ENCODE data around the gene MGAT4A.

The MGAT4A gene

GRCh38 chr2:98589489-98589888 is 141.4 kb downstream of the MGAT4A start:
- H3K9ac ChIP-seq (ENCODE audit: low read length), result no peak overlapping the region
- no peak for DNase-seq
- 0 out of 2 replicates have a peak, but pooled peaks cover 25% of the 10 kb centered on the region for H3K36me3 ChIP-seq (replicated peaks; ENCODE audit: insufficient read depth, low read length)
- H3K9me3 ChIP-seq (replicated peaks; ENCODE audit: insufficient read depth, low read length), result no peaks in the 10 kb centered on the region
- H3K27ac ChIP-seq (ENCODE audit: low read length), result no peak overlapping the region
- H3K4me3 ChIP-seq (ENCODE audit: low read length), result no peak overlapping the region
- no peak overlapping the region for H3K4me2 ChIP-seq (ENCODE audit: low read depth, low read length)
- H3K4me1 ChIP-seq (ENCODE audit: low read length), result no peaks in the 10 kb centered on the region
- H2AFZ ChIP-seq (ENCODE audit: low read length), result no peak overlapping the region
- H3K79me2 ChIP-seq (ENCODE audit: low read length), result 0 out of 2 replicates have a peak, but pooled peaks cover 3% of the 10 kb centered on the region
- H4K20me1 ChIP-seq (ENCODE audit: insufficient read depth, low read length), result no peaks in the 10 kb centered on the region
- 0 out of 2 replicates have a peak, but pooled peaks cover 8% of the 10 kb centered on the region for H3F3A ChIP-seq (ENCODE audit: insufficient read depth, low read length)
- no peak for TF ChIP-seq EZH2phosphoT487 (IDR thresholded peaks at IDR 0.05; ENCODE audit: low read length)
- TF ChIP-seq EZH2 (optimal IDR thresholded peaks at IDR 0.05; ENCODE audit: low read depth, low read length), result no peak
- TF ChIP-seq, protein P1, sequence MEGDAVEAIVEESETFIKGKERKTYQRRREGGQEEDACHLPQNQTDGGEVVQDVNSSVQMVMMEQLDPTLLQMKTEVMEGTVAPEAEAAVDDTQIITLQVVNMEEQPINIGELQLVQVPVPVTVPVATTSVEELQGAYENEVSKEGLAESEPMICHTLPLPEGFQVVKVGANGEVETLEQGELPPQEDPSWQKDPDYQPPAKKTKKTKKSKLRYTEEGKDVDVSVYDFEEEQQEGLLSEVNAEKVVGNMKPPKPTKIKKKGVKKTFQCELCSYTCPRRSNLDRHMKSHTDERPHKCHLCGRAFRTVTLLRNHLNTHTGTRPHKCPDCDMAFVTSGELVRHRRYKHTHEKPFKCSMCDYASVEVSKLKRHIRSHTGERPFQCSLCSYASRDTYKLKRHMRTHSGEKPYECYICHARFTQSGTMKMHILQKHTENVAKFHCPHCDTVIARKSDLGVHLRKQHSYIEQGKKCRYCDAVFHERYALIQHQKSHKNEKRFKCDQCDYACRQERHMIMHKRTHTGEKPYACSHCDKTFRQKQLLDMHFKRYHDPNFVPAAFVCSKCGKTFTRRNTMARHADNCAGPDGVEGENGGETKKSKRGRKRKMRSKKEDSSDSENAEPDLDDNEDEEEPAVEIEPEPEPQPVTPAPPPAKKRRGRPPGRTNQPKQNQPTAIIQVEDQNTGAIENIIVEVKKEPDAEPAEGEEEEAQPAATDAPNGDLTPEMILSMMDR (IDR thresholded peaks at IDR 0.05; ENCODE audit: low read length), result no peak
- H3K9me2 ChIP-seq (replicated peaks; ENCODE audit: insufficient read depth, low read length), result no peaks in the 10 kb centered on the region
- no peaks in the 10 kb centered on the region for H3K27me3 ChIP-seq (replicated peaks; ENCODE audit: insufficient read depth, low read length)

DNA sequence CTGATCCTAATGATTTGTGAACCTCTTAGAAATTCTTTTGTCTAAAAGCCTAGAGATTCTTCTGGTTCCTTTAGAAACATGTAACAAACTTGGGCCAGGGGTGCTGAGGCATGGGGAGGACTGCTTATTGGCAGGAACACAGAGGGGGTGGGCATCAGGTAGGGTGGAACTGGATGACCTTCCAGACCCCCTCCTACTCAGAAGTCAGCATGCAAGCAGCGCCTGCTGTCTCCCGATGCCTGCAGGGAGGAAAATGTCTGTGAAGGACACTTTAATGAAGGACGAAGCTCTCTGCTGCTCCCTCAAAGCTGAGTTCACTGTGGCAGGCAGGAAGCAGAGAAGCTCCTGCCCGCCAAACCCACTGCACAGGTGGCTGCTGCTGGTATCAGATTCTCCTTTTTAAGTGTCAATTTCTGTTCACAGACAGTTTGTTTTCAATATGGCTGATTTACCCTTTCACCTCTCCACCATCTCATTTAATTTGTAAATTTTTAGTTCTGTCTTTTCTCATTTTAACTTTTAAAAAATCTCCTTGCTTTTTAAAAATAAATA is 142.0 kb downstream of the MGAT4A start:
- H3K79me2 ChIP-seq (ENCODE audit: low read length), result 0 out of 2 replicates have a peak, but pooled peaks cover 3% of the 10 kb centered on the region

GRCh38 chr2:98586551-98587140 is 144.3 kb downstream of the MGAT4A start:
- Histone ChIP-seq H3F3A (ENCODE audit: insufficient read depth, low read length) (0 out of 2 replicates have a peak, but pooled peaks cover 4% of the 10 kb centered on the region), H3K9ac (ENCODE audit: low read length) (no peak overlapping the region), H3K9me3 (replicated peaks; ENCODE audit: insufficient read depth, low read length) (no peaks in the 10 kb centered on the region), H2AFZ (ENCODE audit: low read length) (no peak overlapping the region), H3K4me3 (ENCODE audit: low read length) (no peak overlapping the region), H4K20me1 (ENCODE audit: insufficient read depth, low read length) (no peaks in the 10 kb centered on the region), H3K4me2 (ENCODE audit: low read depth, low read length) (no peak overlapping the region), H3K27ac (ENCODE audit: low read length) (no peak overlapping the region), H3K9me2 (replicated peaks; ENCODE audit: insufficient read depth, low read length) (no peaks in the 10 kb centered on the region), H3K27me3 (replicated peaks; ENCODE audit: insufficient read depth, low read length) (no peaks in the 10 kb centered on the region), H3K79me2 (ENCODE audit: low read length) (0 out of 2 replicates have a peak, but pooled peaks cover 3% of the 10 kb centered on the region), H3K36me3 (replicated peaks; ENCODE audit: insufficient read depth, low read length) (peaks cover 36% of the 10 kb centered on the region), H3K4me1 (ENCODE audit: low read length) (no peaks in the 10 kb centered on the region)
- TF ChIP-seq EZH2phosphoT487 (IDR thresholded peaks at IDR 0.05; ENCODE audit: low read length) (no peak), EZH2 (optimal IDR thresholded peaks at IDR 0.05; ENCODE audit: low read depth, low read length) (no peak)
- TF ChIP-seq, protein P1 (IDR thresholded peaks at IDR 0.05; ENCODE audit: low read length), result no peak
- no peak for DNase-seq

More for the DNA sequence above, 142.0 kb downstream of the MGAT4A start:
- Histone ChIP-seq H3K36me3 (replicated peaks; ENCODE audit: insufficient read depth, low read length) (0 out of 2 replicates have a peak, but pooled peaks cover 29% of the 10 kb centered on the region), H4K20me1 (ENCODE audit: insufficient read depth, low read length) (no peaks in the 10 kb centered on the region), H3K9me3 (replicated peaks; ENCODE audit: insufficient read depth, low read length) (no peaks in the 10 kb centered on the region), H3K9ac (ENCODE audit: low read length) (no peak overlapping the region), H3F3A (ENCODE audit: insufficient read depth, low read length) (0 out of 2 replicates have a peak, but pooled peaks cover 8% of the 10 kb centered on the region), H3K4me1 (ENCODE audit: low read length) (no peaks in the 10 kb centered on the region), H3K4me3 (ENCODE audit: low read length) (no peak overlapping the region), H3K27ac (ENCODE audit: low read length) (no peak overlapping the region), H3K27me3 (replicated peaks; ENCODE audit: insufficient read depth, low read length) (no peaks in the 10 kb centered on the region), H3K4me2 (ENCODE audit: low read depth, low read length) (no peak overlapping the region), H2AFZ (ENCODE audit: low read length) (no peak overlapping the region), H3K9me2 (replicated peaks; ENCODE audit: insufficient read depth, low read length) (no peaks in the 10 kb centered on the region)
- no peak for TF ChIP-seq EZH2phosphoT487 (IDR thresholded peaks at IDR 0.05; ENCODE audit: low read length)
- no peak for TF ChIP-seq EZH2 (optimal IDR thresholded peaks at IDR 0.05; ENCODE audit: low read depth, low read length)
- TF ChIP-seq, protein P1 (IDR thresholded peaks at IDR 0.05; ENCODE audit: low read length), result no peak
- no peak for DNase-seq

Data from MM.1S (cell line).